Osteoblast (primary cell): ENCODE data around the gene DBN1. TPM values are rescaled to one million over a fixed set of nuclear protein-coding genes. Genes with fewer than 3 reads are reported as not detected.
A peak's percentile ranks its signal among the peaks of the same experiment; 100 is the strongest.

Source experiments
- DNase-seq: peaks from one replicate; pipeline ENCODE4 v3.0.0; 2011; ENCODE audit warnings: low spot score, mixed read lengths; ENCODE audit not compliant: insufficient read length; ENCODE audit errors: missing footprints
- H2AFZ ChIP-seq: 2 replicates; pipeline ENCODE4 v1.6.0; 2011; ENCODE audit warnings: mild to moderate bottlenecking, low read length
- H3K27ac ChIP-seq: 2 replicates; pipeline ENCODE4 v1.5.1; 2011; ENCODE audit warnings: mild to moderate bottlenecking, low read depth, low read length, moderate library complexity
- H3K27me3 ChIP-seq: 2 replicates; pipeline ENCODE4 v1.6.0; 2012; ENCODE audit warnings: mild to moderate bottlenecking, control low read depth, inconsistent platforms, low read length, moderate library complexity; ENCODE audit not compliant: insufficient read depth
- H3K36me3 ChIP-seq: 2 replicates; pipeline ENCODE4 v1.5.1; 2011; ENCODE audit warnings: mild to moderate bottlenecking, low read length, control low read depth, moderate library complexity; ENCODE audit not compliant: insufficient read depth
- H3K4me1 ChIP-seq: 2 replicates; pipeline ENCODE4 v1.5.1; 2011; ENCODE audit warnings: mild to moderate bottlenecking, low read length, control low read depth, moderate library complexity; ENCODE audit not compliant: insufficient read depth
- H3K4me2 ChIP-seq: 2 replicates; pipeline ENCODE4 v1.6.0; 2011; ENCODE audit warnings: mild to moderate bottlenecking, low read length; ENCODE audit not compliant: insufficient read depth
- H3K4me3 ChIP-seq: fragments of 200-600 bp; sonication (generic); 3 replicates; pipeline ENCODE4 v1.5.1; 2012; ENCODE audit warnings: mild to moderate bottlenecking, low read length, inconsistent platforms; ENCODE audit not compliant: insufficient read depth
- H3K79me2 ChIP-seq: 2 replicates; pipeline ENCODE4 v1.6.0; 2012; ENCODE audit warnings: mild to moderate bottlenecking, low read length, control low read depth, inconsistent platforms; ENCODE audit not compliant: insufficient read depth
- H3K9me3 ChIP-seq: 2 replicates; pipeline ENCODE4 v1.5.1; 2011; ENCODE audit warnings: low read depth, low read length, control low read depth
- H4K20me1 ChIP-seq: 2 replicates; pipeline ENCODE4 v1.6.0; 2012; ENCODE audit warnings: mild to moderate bottlenecking, low read length, control low read depth; ENCODE audit not compliant: insufficient read depth
- total RNA-seq: library from RNA; depleted of rRNA; stranded (reverse); fragments of >200 nt; gene quantifications from 2 replicates; pipeline ENCODE4 v1.2.3, GENCODE V29; 2012
- TF ChIP-seq, protein P1 (sequence below): IDR thresholded peaks from 2 replicates; pipeline ENCODE4 v1.5.1; 2011; ENCODE audit warnings: mild to moderate bottlenecking, low read depth, low read length, moderate library complexity; ENCODE audit errors: extremely low read depth

DBN1 gene
- total RNA-seq, 1 donor, result 139 TPM

DNA sequence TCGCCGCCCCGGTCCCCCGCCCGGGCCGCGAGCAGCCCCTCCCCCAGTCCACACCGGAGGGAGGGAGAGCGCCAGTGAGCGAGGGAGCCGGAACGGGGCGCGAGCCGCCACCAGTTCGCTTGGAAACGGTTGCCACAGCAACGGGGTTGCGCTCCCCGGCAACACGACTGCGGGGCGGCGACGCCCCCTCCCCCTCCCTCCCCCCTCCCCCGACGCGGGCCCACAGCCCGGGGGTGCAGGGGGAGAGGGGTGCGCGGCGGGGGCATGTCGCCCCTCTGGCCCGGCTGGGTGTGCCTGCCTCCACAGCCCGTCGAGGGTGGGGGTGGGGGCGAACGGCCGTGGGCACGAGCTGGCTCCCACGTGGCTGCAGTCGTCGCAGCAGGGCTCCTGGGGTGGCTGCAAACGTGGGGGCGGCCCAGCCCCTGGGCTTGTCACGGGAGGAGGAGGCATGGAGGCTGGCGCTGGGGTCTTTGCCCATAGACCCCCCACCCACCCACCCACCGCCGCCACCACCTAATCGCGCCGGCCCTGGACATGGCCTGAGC lies 26.3 kb downstream of the DBN1 start:
- peaks cover 34% of the 10 kb centered on the region for H4K20me1 ChIP-seq
- peak overlapping the region; percentile 82 for H3K4me3 ChIP-seq
- TF ChIP-seq, protein P1, sequence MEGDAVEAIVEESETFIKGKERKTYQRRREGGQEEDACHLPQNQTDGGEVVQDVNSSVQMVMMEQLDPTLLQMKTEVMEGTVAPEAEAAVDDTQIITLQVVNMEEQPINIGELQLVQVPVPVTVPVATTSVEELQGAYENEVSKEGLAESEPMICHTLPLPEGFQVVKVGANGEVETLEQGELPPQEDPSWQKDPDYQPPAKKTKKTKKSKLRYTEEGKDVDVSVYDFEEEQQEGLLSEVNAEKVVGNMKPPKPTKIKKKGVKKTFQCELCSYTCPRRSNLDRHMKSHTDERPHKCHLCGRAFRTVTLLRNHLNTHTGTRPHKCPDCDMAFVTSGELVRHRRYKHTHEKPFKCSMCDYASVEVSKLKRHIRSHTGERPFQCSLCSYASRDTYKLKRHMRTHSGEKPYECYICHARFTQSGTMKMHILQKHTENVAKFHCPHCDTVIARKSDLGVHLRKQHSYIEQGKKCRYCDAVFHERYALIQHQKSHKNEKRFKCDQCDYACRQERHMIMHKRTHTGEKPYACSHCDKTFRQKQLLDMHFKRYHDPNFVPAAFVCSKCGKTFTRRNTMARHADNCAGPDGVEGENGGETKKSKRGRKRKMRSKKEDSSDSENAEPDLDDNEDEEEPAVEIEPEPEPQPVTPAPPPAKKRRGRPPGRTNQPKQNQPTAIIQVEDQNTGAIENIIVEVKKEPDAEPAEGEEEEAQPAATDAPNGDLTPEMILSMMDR, result no peak
- H3K4me2 ChIP-seq, result peak overlapping the region; percentile 97
- no peaks in the 10 kb centered on the region for H3K9me3 ChIP-seq
- DNase-seq, result peak; percentile 96
- peak overlapping the region; percentile 25 for H3K27ac ChIP-seq
- peaks cover 5% of the 10 kb centered on the region for H3K36me3 ChIP-seq
- H3K4me1 ChIP-seq, result peaks cover 18% of the 10 kb centered on the region
- no peak overlapping the region for H2AFZ ChIP-seq
- no peaks in the 10 kb centered on the region for H3K27me3 ChIP-seq
- peaks cover 15% of the 10 kb centered on the region for H3K79me2 ChIP-seq

- Histone ChIP-seq H3K36me3 (no peaks in the 10 kb centered on the region), H3K27me3 (no peaks in the 10 kb centered on the region), H3K4me2 (peak within 1 kb of the TSS; percentile 97), H3K4me1 (peaks cover 18% of the 10 kb centered on the region), H3K9me3 (no peaks in the 10 kb centered on the region), H3K4me3 (peak within 1 kb of the TSS; percentile 82), H3K79me2 (peaks cover 15% of the 10 kb centered on the region), H4K20me1 (peaks cover 30% of the 10 kb centered on the region), H3K27ac (peak within 1 kb of the TSS; percentile 25), H2AFZ (peak within 1 kb of the TSS; percentile 85)
- TF ChIP-seq, protein P1, result no peak
- peak; percentile 100 for DNase-seq
Measured at GRCh38 chr5:177446200-177447065, 27.0 kb downstream of the DBN1 start, which contains the start of gene PRR7. Gene PRR7, plus strand, starts transcription at chr5:177446814. Its CDS starts 8,254 bp downstream, at chr5:177455068.

DNA sequence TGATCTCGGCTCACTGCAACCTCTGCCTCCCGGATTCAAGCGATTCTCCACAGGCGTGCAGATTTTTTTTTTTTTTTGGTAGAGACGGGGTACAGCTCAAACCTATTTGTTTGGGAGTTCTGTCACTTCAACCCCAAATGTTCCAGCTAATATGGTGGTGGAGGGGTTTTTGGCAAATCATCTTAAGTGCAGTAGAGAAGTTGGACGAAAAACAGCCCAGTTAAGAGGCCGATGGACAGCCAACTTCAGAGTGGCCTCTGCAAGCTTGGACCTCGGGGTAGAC lies 27.6 kb downstream of the DBN1 start:
- peaks cover 15% of the 10 kb centered on the region for H3K79me2 ChIP-seq
- H3K4me1 ChIP-seq, result peaks cover 18% of the 10 kb centered on the region
- no peaks in the 10 kb centered on the region for H3K9me3 ChIP-seq
- H3K27ac ChIP-seq, result no peak overlapping the region
- H3K27me3 ChIP-seq, result no peaks in the 10 kb centered on the region
- peak overlapping the region; percentile 85 for H2AFZ ChIP-seq
- peak overlapping the region; percentile 97 for H3K4me2 ChIP-seq
- no peaks in the 10 kb centered on the region for H3K36me3 ChIP-seq
- peak overlapping the region; percentile 82 for H3K4me3 ChIP-seq
- no peak for DNase-seq
- H4K20me1 ChIP-seq, result peaks cover 26% of the 10 kb centered on the region
- TF ChIP-seq, protein P1, result no peak
